H9 (cell line): ENCODE measurements around the gene PLCXD1. TPM values are rescaled to one million over a fixed set of nuclear protein-coding genes. Genes with fewer than 3 reads are reported as not detected.

ENCODE experiments used
- DNase-seq: peaks from one replicate; pipeline ENCODE4 v3.0.0-alpha.2; 2017
- H2AFZ ChIP-seq: one replicate; pipeline ENCODE4 v1.6.1; 2013; ENCODE audit warnings: mild to moderate bottlenecking, low read length, control low read depth, moderate library complexity
- H2AK5ac ChIP-seq: 2 replicates; pipeline ENCODE4 v1.6.1; 2013; ENCODE audit warnings: low read length, control low read depth, mixed read lengths; ENCODE audit not compliant: insufficient read length
- H2BK120ac ChIP-seq: one replicate; pipeline ENCODE4 v1.6.1; 2013; ENCODE audit warnings: low read depth, mild to moderate bottlenecking, low read length, control low read depth, inconsistent platforms; ENCODE audit not compliant: poor library complexity, severe bottlenecking
- H2BK12ac ChIP-seq: 2 replicates; pipeline ENCODE4 v1.6.1; 2013; ENCODE audit warnings: low read length, control low read depth, mixed read lengths, low read depth; ENCODE audit not compliant: insufficient read length
- H2BK15ac ChIP-seq: 2 replicates; pipeline ENCODE4 v1.6.1; 2013; ENCODE audit warnings: low read depth, low read length, control low read depth
- H2BK20ac ChIP-seq: one replicate; pipeline ENCODE4 v1.6.1; 2013; ENCODE audit warnings: low read depth, mild to moderate bottlenecking, low read length, control low read depth, inconsistent platforms; ENCODE audit not compliant: poor library complexity, severe bottlenecking
- H2BK5ac ChIP-seq: 2 replicates; pipeline ENCODE4 v1.6.1; 2013; ENCODE audit warnings: low read length, control low read depth, mixed read lengths; ENCODE audit not compliant: insufficient read length
- H3K14ac ChIP-seq: 2 replicates; pipeline ENCODE4 v1.6.1; 2013; ENCODE audit warnings: low read length, control low read depth; ENCODE audit not compliant: insufficient read depth
- H3K18ac ChIP-seq: 2 replicates; pipeline ENCODE4 v1.6.1; 2013; ENCODE audit warnings: low read depth, mild to moderate bottlenecking, mixed read lengths, low read length, control low read depth; ENCODE audit not compliant: insufficient read length
- H3K23ac ChIP-seq: 2 replicates; pipeline ENCODE4 v1.6.1; 2013; ENCODE audit warnings: low read length, control low read depth, mixed read lengths, low read depth; ENCODE audit not compliant: insufficient read length
- H3K23me2 ChIP-seq: 2 replicates; pipeline ENCODE4 v1.6.1; 2013; ENCODE audit warnings: low read depth, mild to moderate bottlenecking, mixed read lengths, low read length, control low read depth; ENCODE audit not compliant: insufficient read length, poor library complexity, severe bottlenecking
- H3K27ac ChIP-seq: 2 replicates; pipeline ENCODE4 v1.5.1; 2013; ENCODE audit warnings: low read length, control low read depth, mixed read lengths, low read depth; ENCODE audit not compliant: insufficient read length
- H3K27me3 ChIP-seq: 2 replicates; pipeline ENCODE4 v1.6.1; 2013; ENCODE audit warnings: low read length, control low read depth, inconsistent platforms; ENCODE audit not compliant: insufficient read depth
- H3K4ac ChIP-seq: 2 replicates; pipeline ENCODE4 v1.6.1; 2013; ENCODE audit warnings: low read depth, mild to moderate bottlenecking, control low read depth, inconsistent platforms, low read length, moderate library complexity
- H3K4me1 ChIP-seq: 2 replicates; pipeline ENCODE4 v1.6.1; 2013; ENCODE audit warnings: low read length, control low read depth, inconsistent platforms; ENCODE audit not compliant: insufficient read depth
- H3K4me2 ChIP-seq: 2 replicates; pipeline ENCODE4 v1.6.1; 2013; ENCODE audit warnings: low read length, control low read depth, mixed read lengths; ENCODE audit not compliant: insufficient read length, insufficient read depth
- H3K56ac ChIP-seq: 2 replicates; pipeline ENCODE4 v1.6.1; 2013; ENCODE audit warnings: low read depth, mild to moderate bottlenecking, mixed read lengths, low read length, control low read depth; ENCODE audit not compliant: insufficient read length
- H3K79me1 ChIP-seq: 2 replicates; pipeline ENCODE4 v1.6.1; 2013; ENCODE audit warnings: low read depth, mild to moderate bottlenecking, moderate library complexity, low read length, control low read depth, inconsistent platforms; ENCODE audit not compliant: insufficient read depth, poor library complexity, severe bottlenecking
- H3K79me2 ChIP-seq: 2 replicates; pipeline ENCODE4 v1.6.1; 2013; ENCODE audit warnings: low read length, control low read depth, inconsistent platforms; ENCODE audit not compliant: insufficient read depth
- H3K9ac ChIP-seq: 2 replicates; pipeline ENCODE4 v1.6.1; 2013; ENCODE audit warnings: low read length, control low read depth, mixed read lengths; ENCODE audit not compliant: insufficient read length; ENCODE audit errors: extremely low read depth
- H3K9me3 ChIP-seq: one replicate; pipeline ENCODE4 v1.6.1; 2013; ENCODE audit warnings: low read depth, low read length, inconsistent platforms; ENCODE audit not compliant: control insufficient read depth
- H3T11ph ChIP-seq: one replicate; pipeline ENCODE4 v1.6.1; 2013; ENCODE audit warnings: mild to moderate bottlenecking, low read length, control low read depth, inconsistent platforms
- H4K20me1 ChIP-seq: one replicate; pipeline ENCODE4 v1.6.1; 2013; ENCODE audit not compliant: control insufficient read depth, insufficient read length, insufficient read depth
- H4K5ac ChIP-seq: 2 replicates; pipeline ENCODE4 v1.6.1; 2013; ENCODE audit warnings: low read depth, mild to moderate bottlenecking, mixed read lengths, low read length, control low read depth; ENCODE audit not compliant: insufficient read length
- H4K8ac ChIP-seq: replicated peaks from 2 replicates; pipeline ENCODE4 v1.6.1; 2013; ENCODE audit warnings: low read length, control low read depth, mixed read lengths, low read depth; ENCODE audit not compliant: insufficient read length
- H4K91ac ChIP-seq: 2 replicates; pipeline ENCODE4 v1.6.1; 2013; ENCODE audit warnings: low read depth, mild to moderate bottlenecking, moderate library complexity, mixed read lengths, low read length, control low read depth; ENCODE audit not compliant: insufficient read length
- H3K27ac Mint-ChIP-seq, 3 experiments: 2 replicates in 2 of 3; 3 replicates in 1 of 3; pipeline ENCODE4 v1.8.0; 2020 to 2021; ENCODE audit warnings: mixed read lengths in 3 of 3, mild to moderate bottlenecking in 1 of 3, moderate library complexity in 1 of 3
- H3K27me3 Mint-ChIP-seq: 2 replicates; pipeline ENCODE4 v1.8.0; 2021; ENCODE audit warnings: low read depth, mild to moderate bottlenecking, moderate library complexity, mixed read lengths
- H3K36me3 Mint-ChIP-seq, 3 experiments: 2 replicates in 2 of 3; 3 replicates in 1 of 3; pipeline ENCODE4 v1.8.0; 2020 to 2021; ENCODE audit warnings: low read depth in 3 of 3, mixed read lengths in 3 of 3; ENCODE audit not compliant: insufficient read depth in 1 of 3
- H3K4me1 Mint-ChIP-seq, 2 experiments: 2 replicates each; pipeline ENCODE4 v1.8.0; 2020; ENCODE audit warnings: mixed read lengths in 2 of 2
- H3K4me3 Mint-ChIP-seq, 2 experiments: 2 replicates in 1 of 2; 3 replicates in 1 of 2; pipeline ENCODE4 v1.8.0; 2020 to 2021; ENCODE audit warnings: mild to moderate bottlenecking in 2 of 2, mixed read lengths in 2 of 2, moderate library complexity in 1 of 2
- H3K9me3 Mint-ChIP-seq, 2 experiments: 2 replicates in 1 of 2; 3 replicates in 1 of 2; pipeline ENCODE4 v1.8.0; 2020; ENCODE audit warnings: mild to moderate bottlenecking in 2 of 2, mixed read lengths in 2 of 2, moderate library complexity in 1 of 2
- CTCF ChIP-seq: fragments of 200-600 bp; sonication (generic); conservative IDR thresholded peaks from 3 replicates; pipeline ENCODE4 v1.8.0; 2021; ENCODE audit warnings: antibody characterized with exemption, mild to moderate bottlenecking
- WGBS: extraction: QIAGEN DNeasy Blood & Tissue Kit; methylation state at CpG from one replicate; pipeline ENCODE4 v1.1.7; 2013; ENCODE audit warnings: missing lambda C conversion rate, low lambda C conversion rate, mixed read lengths; ENCODE audit not compliant: insufficient read length; ENCODE audit errors: extremely low coverage; 5-methylcytosine and 5-hydroxymethylcytosine counted together
- total RNA-seq: library from RNA; stranded (reverse); gene quantifications from 2 replicates; pipeline ENCODE4 v1.2.1, GENCODE V29; 2021

Gene PLCXD1
- total RNA-seq, 1 experiment from 2014 or later, result 96.5 TPM

GRCh38 chrX:334331-334891 lies 53.2 kb downstream of the PLCXD1 start:
- H2AK5ac ChIP-seq, result no peak overlapping the region
- H3K9me3 Mint-ChIP-seq, result peaks cover 3 to 4% of the 10 kb centered on the region in 2 experiments
- H3K27ac ChIP-seq, result no peak overlapping the region
- H3K4me3 Mint-ChIP-seq, result no peak overlapping the region
- no peak overlapping the region for H3T11ph ChIP-seq
- H3K18ac ChIP-seq, result no peak overlapping the region
- no peak overlapping the region for H3K4ac ChIP-seq
- DNase-seq, result no peak
- no peak overlapping the region for H3K9ac ChIP-seq
- no peak overlapping the region for H2BK15ac ChIP-seq
- no peaks in the 10 kb centered on the region for H3K9me3 ChIP-seq
- H3K79me2 ChIP-seq, result no peaks in the 10 kb centered on the region
- H3K4me1 ChIP-seq, result no peaks in the 10 kb centered on the region
- H3K23me2 ChIP-seq, result no peaks in the 10 kb centered on the region
- no peaks in the 10 kb centered on the region for H3K79me1 ChIP-seq
- H4K91ac ChIP-seq, result no peak overlapping the region
- no peaks in the 10 kb centered on the region for H4K20me1 ChIP-seq
- H2BK20ac ChIP-seq, result no peak overlapping the region
- no peak overlapping the region for H3K23ac ChIP-seq
- H4K5ac ChIP-seq, result no peak overlapping the region
- no peak for TF ChIP-seq CTCF
- no peak overlapping the region for H2BK120ac ChIP-seq
- H3K56ac ChIP-seq, result no peak overlapping the region
- H2AFZ ChIP-seq, result no peak overlapping the region
- no peak overlapping the region for H3K27ac Mint-ChIP-seq
- H3K4me2 ChIP-seq, result no peak overlapping the region
- H4K8ac ChIP-seq, result no peak overlapping the region
- 0 out of 4 replicates have a peak, but pooled peaks cover 0 to 2% of the 10 kb centered on the region in 2 experiments for H3K4me1 Mint-ChIP-seq
- no peak overlapping the region for H2BK5ac ChIP-seq
- no peaks in the 10 kb centered on the region; the same call in 1 of the 2 replicates for H3K27me3 Mint-ChIP-seq
- no peaks in the 10 kb centered on the region for H3K27me3 ChIP-seq
- no peak overlapping the region for H3K14ac ChIP-seq
- no CpG with 5 or more reads among the region's 53 CpGs for WGBS
- H2BK12ac ChIP-seq, result no peak overlapping the region
- peaks cover 23 to 41% (median 34%) of the 10 kb centered on the region in 3 experiments for H3K36me3 Mint-ChIP-seq
